AG08395 (cell line): ENCODE measurements around the gene EPB41.
"Not testable (repeated sequence)": the region's sequence is repeated elsewhere in the genome, so short reads cannot be mapped to it uniquely, and the experiment has no call there.

ENCODE experiments used
- DNase-seq: peaks from one replicate; pipeline ENCODE4 v3.0.0; 2012; ENCODE audit warnings: mixed read lengths, low spot score

The EPB41 gene

GRCh38 chr1:28927648-28928313 lies 13.4 kb downstream of the EPB41 start:
- no peak for DNase-seq

DNA sequence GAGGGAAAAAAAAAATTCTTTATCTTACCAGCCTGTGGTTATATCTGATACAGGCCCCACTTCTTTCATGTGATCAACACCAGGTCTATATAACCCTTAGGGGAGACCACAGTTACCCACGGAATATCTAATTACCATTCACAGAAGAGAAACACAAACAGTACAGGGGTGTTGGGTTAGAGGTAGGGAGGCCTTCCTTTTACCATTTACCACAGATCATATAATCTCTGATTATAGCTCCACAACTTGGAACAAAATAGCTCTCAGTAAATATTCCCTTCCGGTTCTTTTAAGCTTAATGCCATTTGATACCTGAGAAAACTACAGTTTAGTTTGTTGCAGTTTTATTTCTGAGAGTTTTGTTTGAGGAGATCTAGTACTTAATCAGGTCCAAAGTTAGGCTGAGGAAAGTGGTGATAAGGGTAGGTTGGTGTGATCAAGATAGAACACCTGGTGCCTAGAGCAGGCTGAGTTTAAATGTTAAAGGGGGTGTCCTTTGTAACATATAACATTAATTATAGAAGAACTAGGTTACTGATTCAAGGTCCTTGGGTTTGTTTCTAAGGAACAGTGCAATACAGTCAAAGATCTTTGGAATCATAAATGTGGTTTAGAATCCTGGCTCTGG lies 14.1 kb downstream of the EPB41 start:
- no peak for DNase-seq

- DNase-seq: no peak
Observed at GRCh38 chr1:28933277-28933676, 18.9 kb downstream of the EPB41 start.

DNA sequence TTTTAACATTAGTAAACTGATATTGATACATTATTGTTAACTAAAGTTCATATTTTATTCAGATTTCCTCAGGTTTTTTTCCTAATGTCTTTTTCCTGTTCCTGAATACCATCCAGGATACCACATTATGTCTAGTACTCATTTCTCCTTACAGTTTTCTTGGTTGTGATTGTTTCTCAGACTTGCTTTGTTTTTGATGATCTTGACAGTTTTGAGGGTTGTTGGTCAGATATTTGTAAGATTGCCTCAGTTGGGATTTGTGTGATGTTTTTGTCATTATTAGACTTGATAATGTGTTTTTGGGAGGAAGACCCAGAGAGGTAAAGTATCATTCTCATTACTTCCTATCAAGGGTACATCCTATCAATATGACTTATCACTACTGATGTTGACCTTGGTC lies 19.5 kb downstream of the EPB41 start:
- DNase-seq: no peak

- DNase-seq: no peak
Observed at GRCh38 chr1:28934676-28935075, 20.3 kb downstream of the EPB41 start.

- DNase-seq: no peak
Observed at GRCh38 chr1:28935293-28935692, 20.9 kb downstream of the EPB41 start.

DNA sequence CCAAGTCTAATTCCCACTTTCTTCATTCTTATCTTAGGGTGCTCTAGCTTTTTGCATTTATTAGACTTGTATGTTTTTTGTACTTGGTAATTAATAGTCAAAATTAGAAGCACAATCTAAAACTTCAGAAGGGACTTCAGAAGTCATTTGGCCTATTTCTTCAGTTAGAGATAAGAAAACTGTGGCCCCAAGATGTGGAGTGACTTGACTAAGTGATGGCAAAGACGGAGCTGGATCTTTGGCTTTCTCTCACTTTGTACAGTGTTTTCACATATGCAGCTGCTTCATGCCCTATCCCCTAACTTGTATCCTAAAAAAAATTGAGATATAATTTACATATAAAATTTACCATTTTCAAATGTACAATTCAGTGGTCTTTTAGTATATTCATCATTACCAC lies 21.7 kb downstream of the EPB41 start:
- no peak for DNase-seq

DNA sequence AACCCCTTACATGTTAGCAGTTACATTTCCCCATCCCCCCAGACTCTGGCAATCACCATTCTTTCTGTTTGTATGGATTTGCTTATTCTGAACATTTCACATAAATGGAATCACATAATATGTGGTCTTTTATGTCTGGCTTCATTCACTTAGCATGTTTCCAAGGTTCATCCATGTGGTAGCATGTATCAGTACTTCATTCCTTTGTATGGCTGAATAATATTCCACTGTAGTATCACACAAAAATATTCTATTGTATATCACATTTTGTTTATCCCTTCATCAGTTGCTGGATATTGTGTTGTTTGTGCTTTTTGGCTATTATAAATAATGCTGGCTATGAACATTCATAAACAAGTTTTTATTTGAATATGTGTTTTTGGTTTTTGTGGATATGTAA lies 22.2 kb downstream of the EPB41 start:
- no peak for DNase-seq

DNA sequence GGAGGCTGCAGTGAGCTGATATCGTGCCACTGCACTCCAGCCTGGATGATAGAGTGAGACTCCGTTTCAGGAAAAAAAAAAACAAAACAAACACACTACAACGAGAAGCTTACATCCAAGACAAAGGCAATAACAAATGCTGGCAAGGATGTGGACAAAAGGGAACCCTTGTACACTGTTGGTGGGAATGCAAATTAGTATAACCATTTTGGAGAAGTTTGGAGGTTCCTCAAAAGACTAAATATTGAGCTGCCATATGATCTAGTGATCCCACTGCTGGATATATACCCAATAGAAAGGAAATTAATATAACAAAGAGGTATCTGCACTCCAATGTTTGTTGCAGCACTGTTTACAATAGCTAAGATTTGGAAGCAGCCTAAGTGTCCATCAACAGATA lies 29.2 kb downstream of the EPB41 start:
- DNase-seq: not testable (repeated sequence)

- DNase-seq: no peak
Observed at GRCh38 chr1:28950006-28950405, 35.6 kb downstream of the EPB41 start.

- no peak for DNase-seq
Observed at GRCh38 chr1:28950449-28950848, 36.1 kb downstream of the EPB41 start.

- no peak for DNase-seq
Observed at GRCh38 chr1:28954126-28954726, 39.9 kb downstream of the EPB41 start.

GRCh38 chr1:28956038-28956464 lies 41.7 kb downstream of the EPB41 start:
- DNase-seq: peak; percentile 3

GRCh38 chr1:28962114-28962831 lies 47.9 kb downstream of the EPB41 start:
- DNase-seq: not testable (repeated sequence)

GRCh38 chr1:28965271-28965870 lies 51.0 kb downstream of the EPB41 start:
- DNase-seq: no peak

- DNase-seq: no peak
Observed at GRCh38 chr1:28966617-28967016, 52.2 kb downstream of the EPB41 start.

GRCh38 chr1:28971980-28972771 lies 57.8 kb downstream of the EPB41 start:
- peak; percentile 77 for DNase-seq

DNA sequence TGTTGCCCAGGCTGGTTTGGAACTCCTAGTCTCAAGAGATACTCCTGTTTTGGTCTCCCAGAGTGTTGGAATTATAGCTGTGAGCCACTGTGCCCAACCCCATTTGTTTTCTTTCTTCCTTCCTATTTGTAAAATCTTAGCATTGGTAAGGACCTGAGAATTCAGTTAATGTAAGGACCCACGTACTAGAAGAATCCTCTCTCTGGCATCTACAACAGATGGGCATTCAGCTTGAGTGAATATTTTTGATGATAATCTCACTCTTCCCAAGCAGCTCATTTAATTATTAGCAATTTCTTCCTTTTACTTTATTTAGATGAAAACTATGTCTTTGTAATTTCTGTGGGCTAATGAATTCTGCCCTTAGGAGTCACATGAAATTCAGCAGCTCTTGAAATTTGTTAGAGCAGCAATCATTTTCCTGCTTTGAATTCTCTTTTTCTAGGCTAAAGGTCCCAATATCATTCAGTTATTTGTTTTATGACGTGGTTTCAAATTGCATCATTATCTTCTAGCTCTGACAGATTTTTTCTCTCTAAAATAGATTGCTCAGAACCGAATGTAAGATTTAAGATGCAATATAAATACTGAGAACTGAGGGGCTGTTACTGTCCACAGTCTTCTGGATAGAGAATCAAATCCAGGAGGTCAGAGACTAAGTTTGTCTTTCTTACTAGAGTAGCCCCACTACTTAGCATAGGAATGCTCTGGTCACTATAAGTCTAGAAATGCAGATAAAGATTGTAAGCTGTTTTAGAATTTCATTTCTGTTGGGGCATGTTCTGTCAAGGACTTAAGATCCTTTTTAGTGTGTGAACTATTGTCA lies 59.4 kb downstream of the EPB41 start:
- DNase-seq: peak; percentile 3

DNA sequence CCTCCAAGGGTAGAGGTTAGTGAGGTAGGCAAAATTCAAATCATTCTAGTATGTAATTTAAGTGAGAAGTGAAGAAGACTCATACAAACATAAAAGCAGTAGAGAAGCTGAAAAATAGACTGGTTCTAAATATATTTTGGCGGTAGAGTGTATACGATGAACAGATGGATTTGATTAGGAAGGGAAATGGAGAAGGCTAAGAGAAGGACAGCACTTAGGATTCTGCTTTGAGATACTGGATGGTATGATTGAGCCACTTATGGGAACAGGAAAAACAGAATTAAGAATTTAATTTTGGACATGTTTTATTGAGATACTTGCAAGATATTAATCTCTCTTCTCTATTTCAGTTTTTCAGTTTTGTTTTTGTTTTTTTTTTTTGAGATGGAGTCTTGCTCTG lies 60.1 kb downstream of the EPB41 start:
- DNase-seq: peak; percentile 13

DNA sequence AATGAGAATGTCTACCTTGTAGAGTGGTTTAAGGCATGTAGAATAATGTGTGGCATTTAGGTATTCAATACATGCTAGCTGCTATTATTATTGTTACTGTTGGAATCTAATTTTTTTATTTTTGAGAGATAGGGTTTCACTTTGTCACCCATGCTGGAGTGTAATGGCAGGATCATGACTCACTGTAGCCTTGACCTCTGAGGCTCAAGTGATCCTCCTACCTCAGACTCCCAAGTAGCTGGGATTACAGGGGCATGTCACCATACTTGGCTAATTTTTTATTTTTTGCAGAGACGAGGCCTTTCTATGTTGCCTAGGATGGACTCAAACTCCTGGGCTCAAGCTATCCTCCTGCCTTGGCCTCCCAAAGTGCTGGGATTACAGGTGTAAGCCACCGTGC lies 61.9 kb downstream of the EPB41 start:
- DNase-seq: no peak

- DNase-seq: no peak
Observed at GRCh38 chr1:28981210-28981609, 66.8 kb downstream of the EPB41 start.
